ACC112 (cell line): ENCODE measurements around the gene ATG12.

ENCODE experiments used
- H2AFZ ChIP-seq: fragments of 200-600 bp; sonication (generic); one replicate; pipeline ENCODE4 v1.6.0; 2017; ENCODE audit warnings: antibody characterized with exemption, low read length; ENCODE audit not compliant: unreplicated experiment
- H3K27ac ChIP-seq: fragments of 200-600 bp; sonication (generic); 2 replicates; pipeline ENCODE4 v1.5.1; 2014; ENCODE audit warnings: low read depth, mild to moderate bottlenecking, antibody characterized with exemption, low read length, moderate library complexity
- H3K27me3 ChIP-seq: fragments of 200-600 bp; sonication (generic); 2 replicates; pipeline ENCODE4 v1.6.1; 2014; ENCODE audit warnings: mild to moderate bottlenecking, antibody characterized with exemption, low read length, moderate library complexity, mixed read lengths; ENCODE audit not compliant: insufficient read depth
- H3K36me3 ChIP-seq: fragments of 200-600 bp; sonication (generic); 2 replicates; pipeline ENCODE4 v1.6.1; 2016; ENCODE audit warnings: mild to moderate bottlenecking, antibody characterized with exemption, low read length, moderate library complexity, mixed read lengths; ENCODE audit not compliant: insufficient read depth
- H3K4me1 ChIP-seq: fragments of 200-600 bp; sonication (generic); one replicate; pipeline ENCODE4 v1.6.1; 2016; ENCODE audit warnings: low read length, mixed read lengths; ENCODE audit not compliant: insufficient read depth, unreplicated experiment, control insufficient read depth
- H3K4me3 ChIP-seq: fragments of 200-600 bp; sonication (generic); 2 replicates; pipeline ENCODE4 v1.5.1; 2014; ENCODE audit warnings: mild to moderate bottlenecking, low read depth, low read length
- H3K79me2 ChIP-seq: fragments of 200-600 bp; sonication (generic); one replicate; pipeline ENCODE4 v1.6.0; 2016; ENCODE audit warnings: low read length; ENCODE audit not compliant: control insufficient read depth, unreplicated experiment, insufficient read depth

ATG12 gene

GRCh38 chr5:115818821-115819220 lies 22.5 kb downstream of the ATG12 start:
- no peak overlapping the region for H3K4me3 ChIP-seq
- peaks cover 6% of the 10 kb centered on the region for H3K4me1 ChIP-seq
- H3K79me2 ChIP-seq, result no peaks in the 10 kb centered on the region
- no peak overlapping the region for H3K27ac ChIP-seq
- H2AFZ ChIP-seq, result no peak overlapping the region
- no peaks in the 10 kb centered on the region for H3K36me3 ChIP-seq
- peaks cover 42% of the 10 kb centered on the region for H3K27me3 ChIP-seq

DNA sequence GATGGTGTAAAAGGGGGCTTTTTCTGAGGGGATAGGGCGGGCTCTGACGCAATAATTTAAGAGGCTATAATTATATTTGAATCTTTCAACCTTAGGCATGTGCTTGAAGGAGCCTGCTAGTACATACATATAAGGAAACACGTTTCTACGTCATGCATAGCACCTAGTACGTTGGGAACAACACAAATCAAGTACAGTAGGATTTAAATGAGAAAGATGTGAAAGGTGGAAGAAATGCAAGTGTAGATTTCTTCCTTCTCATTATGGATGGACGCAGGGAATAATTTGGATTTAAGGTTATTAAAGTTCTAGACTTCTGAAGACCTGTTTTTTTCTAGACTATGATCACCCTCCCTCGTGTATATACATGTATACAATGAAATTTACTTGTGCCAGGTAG lies 24.0 kb downstream of the ATG12 start:
- no peak overlapping the region for H3K4me3 ChIP-seq
- peaks cover 6% of the 10 kb centered on the region for H3K4me1 ChIP-seq
- H3K27me3 ChIP-seq, result peaks cover 50% of the 10 kb centered on the region
- H3K79me2 ChIP-seq, result no peaks in the 10 kb centered on the region
- no peaks in the 10 kb centered on the region for H3K36me3 ChIP-seq
- no peak overlapping the region for H3K27ac ChIP-seq
- H2AFZ ChIP-seq, result no peak overlapping the region

- H3K4me1 ChIP-seq, result peaks cover 6% of the 10 kb centered on the region
- H3K27ac ChIP-seq, result no peak within 1 kb of the TSS
- peak within 1 kb of the TSS; percentile 97 for H2AFZ ChIP-seq
- H3K4me3 ChIP-seq, result peak within 1 kb of the TSS; percentile 85
- H3K27me3 ChIP-seq, result peaks cover 50% of the 10 kb centered on the region
- H3K79me2 ChIP-seq, result no peaks in the 10 kb centered on the region
- no peaks in the 10 kb centered on the region for H3K36me3 ChIP-seq
These were observed 24.9 kb downstream of the ATG12 start, which contains the start of gene CDO1 for GRCh38 chr5:115816226-115817081. CDO1 (minus strand) TSS chr5:115816659; CDS start chr5:115816397, 262 bp downstream.

DNA sequence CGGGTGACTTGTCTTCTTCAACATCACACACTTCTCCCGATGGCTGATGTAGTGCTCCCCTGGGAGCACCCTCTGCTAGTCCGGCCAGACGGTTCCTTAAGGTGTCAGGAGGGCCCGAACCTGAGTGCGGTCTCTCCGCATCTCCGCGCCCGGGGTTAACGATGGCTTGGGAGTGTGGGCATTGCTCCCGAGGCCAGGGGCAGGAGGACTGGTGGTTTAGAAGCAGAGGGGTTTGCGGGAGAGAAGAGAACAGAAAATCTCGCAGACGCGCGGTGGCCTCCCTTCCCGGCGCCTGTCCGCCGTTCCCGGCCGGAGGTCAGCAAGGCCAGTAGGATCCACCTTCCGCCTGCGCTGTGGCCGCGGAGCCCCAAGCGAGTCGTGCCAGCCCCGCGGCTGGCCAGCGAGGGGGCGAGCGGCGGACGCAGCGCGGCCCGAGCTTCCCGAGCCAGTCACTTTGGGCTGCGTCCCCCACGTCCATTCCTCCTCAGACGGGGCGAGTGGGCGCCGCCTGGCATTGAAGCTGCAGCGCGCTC lies 25.6 kb downstream of the ATG12 start:
- Histone ChIP-seq H3K79me2 (no peaks in the 10 kb centered on the region), H3K4me1 (peaks cover 12% of the 10 kb centered on the region), H3K27ac (no peak overlapping the region), H2AFZ (peak overlapping the region; percentile 97), H3K4me3 (peak overlapping the region; percentile 85), H3K36me3 (no peaks in the 10 kb centered on the region), H3K27me3 (peaks cover 50% of the 10 kb centered on the region)

DNA sequence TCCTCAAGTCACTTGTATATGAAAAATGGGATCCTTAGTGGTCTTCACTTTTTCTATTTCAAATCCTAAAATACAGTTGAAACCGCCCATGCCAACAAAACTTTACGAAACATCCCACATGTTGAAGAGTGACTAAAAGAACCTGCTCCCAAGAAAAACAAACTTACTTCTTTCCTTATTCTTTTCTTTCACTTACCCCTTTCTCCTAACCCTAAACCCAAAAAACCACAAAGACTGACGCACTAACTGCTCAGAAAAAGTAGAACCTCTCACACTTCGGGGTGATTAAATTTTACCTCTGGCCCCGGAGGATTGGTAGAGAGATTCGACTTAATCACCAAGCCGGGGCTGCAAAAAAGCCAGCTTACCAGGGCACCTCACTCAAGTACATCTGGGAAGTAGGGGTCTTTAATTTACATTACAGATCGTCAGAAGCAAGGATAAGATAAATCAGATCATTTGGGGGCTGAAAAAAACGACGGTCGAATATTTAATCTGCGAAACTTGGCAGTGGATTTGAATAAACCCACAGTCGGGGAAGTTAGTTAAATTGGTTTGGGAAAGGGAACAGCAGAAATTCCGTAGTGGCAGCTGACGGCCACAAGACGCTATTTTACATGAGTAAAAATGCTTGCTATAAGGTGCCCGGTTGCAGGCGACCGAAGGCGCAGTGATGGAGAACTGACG lies 26.2 kb downstream of the ATG12 start:
- H3K4me3 ChIP-seq, result peak overlapping the region; percentile 85
- no peaks in the 10 kb centered on the region for H3K79me2 ChIP-seq
- H3K4me1 ChIP-seq, result peaks cover 16% of the 10 kb centered on the region
- no peaks in the 10 kb centered on the region for H3K36me3 ChIP-seq
- peak overlapping the region; percentile 97 for H2AFZ ChIP-seq
- H3K27ac ChIP-seq, result no peak overlapping the region
- peaks cover 50% of the 10 kb centered on the region for H3K27me3 ChIP-seq

DNA sequence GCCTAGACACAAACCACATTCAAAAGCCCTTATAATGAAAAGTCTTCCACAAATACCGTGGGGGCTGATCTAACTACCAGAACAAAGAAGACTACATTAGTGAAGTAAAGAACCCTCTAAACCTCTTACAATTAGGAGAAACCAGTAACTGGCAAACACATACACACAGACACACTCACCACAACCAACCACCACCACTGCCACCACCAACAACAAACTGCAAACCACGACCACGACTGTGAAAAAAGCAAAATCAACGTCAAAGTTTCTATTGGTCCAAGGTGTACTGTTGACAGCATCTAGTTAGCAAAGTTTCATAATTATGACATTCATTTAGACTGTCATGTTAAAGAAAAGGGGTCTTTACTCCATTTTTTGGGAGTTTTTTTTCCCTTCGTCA lies 27.6 kb downstream of the ATG12 start:
- Histone ChIP-seq H3K27me3 (peaks cover 50% of the 10 kb centered on the region), H3K4me1 (peaks cover 18% of the 10 kb centered on the region), H2AFZ (no peak overlapping the region), H3K79me2 (no peaks in the 10 kb centered on the region), H3K36me3 (no peaks in the 10 kb centered on the region), H3K27ac (no peak overlapping the region), H3K4me3 (no peak overlapping the region)

DNA sequence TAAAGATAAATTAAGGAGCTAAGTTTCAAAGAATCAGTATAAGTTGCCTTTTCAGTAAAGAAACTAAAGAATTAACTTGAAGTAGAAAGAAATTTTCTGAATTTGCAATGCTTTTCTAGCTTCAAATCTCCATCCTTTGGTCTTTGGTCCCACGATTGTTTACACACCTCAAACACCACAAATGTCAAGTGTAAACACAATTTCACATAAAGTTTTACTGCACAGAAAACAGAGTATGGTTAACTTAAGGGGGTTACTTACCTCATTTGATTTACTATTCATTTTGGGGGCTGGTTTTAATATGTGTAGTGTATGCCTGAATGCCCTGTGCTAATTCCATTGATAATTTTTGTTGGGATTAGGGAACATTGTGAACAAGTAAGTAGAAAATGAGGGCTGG lies 29.0 kb downstream of the ATG12 start:
- H2AFZ ChIP-seq, result no peak overlapping the region
- no peaks in the 10 kb centered on the region for H3K79me2 ChIP-seq
- peaks cover 18% of the 10 kb centered on the region for H3K4me1 ChIP-seq

DNA sequence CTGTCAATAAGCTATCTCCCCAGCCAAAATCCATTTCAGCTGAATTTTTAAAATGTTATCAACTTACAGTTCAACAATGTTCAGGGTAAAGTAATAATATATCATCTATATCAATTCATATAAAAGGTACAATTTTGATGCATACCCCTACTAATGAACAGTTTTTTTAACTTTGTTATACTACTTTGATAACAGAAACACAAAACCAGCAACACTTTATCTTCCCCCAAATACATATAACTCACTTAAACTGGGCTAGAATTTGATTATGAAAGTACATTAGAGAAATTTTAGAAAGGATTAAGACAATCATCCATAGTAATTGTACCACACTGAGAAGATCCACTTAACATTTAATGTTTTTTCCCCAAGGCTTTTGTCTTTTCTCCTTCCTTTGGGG lies 30.0 kb downstream of the ATG12 start:
- Histone ChIP-seq H3K36me3 (no peaks in the 10 kb centered on the region), H3K27me3 (peaks cover 34% of the 10 kb centered on the region), H3K4me1 (peaks cover 18% of the 10 kb centered on the region), H2AFZ (no peak overlapping the region), H3K4me3 (no peak overlapping the region), H3K79me2 (no peaks in the 10 kb centered on the region), H3K27ac (no peak overlapping the region)

More for the DNA sequence above, 29.0 kb downstream of the ATG12 start:
- Histone ChIP-seq H3K36me3 (no peaks in the 10 kb centered on the region), H3K27me3 (peaks cover 42% of the 10 kb centered on the region), H3K4me3 (no peak overlapping the region), H3K27ac (no peak overlapping the region)

GRCh38 chr5:115810761-115811160 lies 30.6 kb downstream of the ATG12 start:
- H3K27me3 ChIP-seq, result peaks cover 28% of the 10 kb centered on the region
- H3K36me3 ChIP-seq, result no peaks in the 10 kb centered on the region
- H3K4me1 ChIP-seq, result peaks cover 14% of the 10 kb centered on the region
- no peak overlapping the region for H2AFZ ChIP-seq
- H3K4me3 ChIP-seq, result no peak overlapping the region
- no peaks in the 10 kb centered on the region for H3K79me2 ChIP-seq
- H3K27ac ChIP-seq, result no peak overlapping the region

GRCh38 chr5:115809946-115810345 lies 31.4 kb downstream of the ATG12 start:
- Histone ChIP-seq H2AFZ (no peak overlapping the region), H3K27me3 (peaks cover 20% of the 10 kb centered on the region), H3K27ac (no peak overlapping the region), H3K4me3 (no peak overlapping the region), H3K79me2 (no peaks in the 10 kb centered on the region), H3K4me1 (peaks cover 12% of the 10 kb centered on the region), H3K36me3 (no peaks in the 10 kb centered on the region)
